ENCODE data around the gene RSRC1.

Gene RSRC1

GRCh38 chr3:158486200-158486599 is 376.3 kb downstream of the RSRC1 start:
- H3K4me1 ChIP-seq (ENCODE audit: control insufficient read depth in 2 of 2, insufficient read depth in 1 of 2, low read depth in 1 of 2, low read length in 2 of 2) = no peaks in the 10 kb centered on the region
- no peak overlapping the region for H3K18ac ChIP-seq (ENCODE audit: low read length)
- no peaks in the 10 kb centered on the region for H3K9me3 ChIP-seq (replicated peaks in 1 of 2; ENCODE audit: control insufficient read depth in 2 of 2, insufficient read depth in 1 of 2, low read depth in 1 of 2, low read length in 2 of 2)
- no peak overlapping the region for H3K9ac ChIP-seq (ENCODE audit: low read depth, low read length, poor library complexity)
- no peak overlapping the region for H3K27ac ChIP-seq (replicated peaks; ENCODE audit: low read length)
- H3K4me3 ChIP-seq (ENCODE audit: low read length in 2 of 2) = no peak overlapping the region
- H4K8ac ChIP-seq (ENCODE audit: low read depth, low read length) = no peak overlapping the region
- H2BK12ac ChIP-seq (ENCODE audit: low read length) = no peak overlapping the region
- no peak for DNase-seq (ENCODE audit: low spot score)
- no peak overlapping the region for H3K4me2 ChIP-seq (ENCODE audit: insufficient read depth, low read length, poor library complexity, severe bottlenecking)
- H3K23ac ChIP-seq (ENCODE audit: low read depth, low read length, poor library complexity) = no peak overlapping the region
- H2AK5ac ChIP-seq (ENCODE audit: low read depth, low read length) = no peak overlapping the region
- H3K14ac ChIP-seq (ENCODE audit: low read length) = no peak overlapping the region
- no peak overlapping the region for H2AFZ ChIP-seq (ENCODE audit: low read length)
- no peak overlapping the region for H4K91ac ChIP-seq (ENCODE audit: low read depth, low read length, poor library complexity)
- no peaks in the 10 kb centered on the region for H3K27me3 ChIP-seq (ENCODE audit: control insufficient read depth in 3 of 3, insufficient read depth in 3 of 3, low read depth in 1 of 3, low read length in 3 of 3)
- H3K79me1 ChIP-seq (ENCODE audit: low read depth, low read length) = no peaks in the 10 kb centered on the region
- no peak overlapping the region for H2BK5ac ChIP-seq (ENCODE audit: low read length)
- H3K4ac ChIP-seq (ENCODE audit: low read length) = no peak overlapping the region
- no peak overlapping the region for H2BK15ac ChIP-seq (ENCODE audit: low read length)
- H2BK120ac ChIP-seq (ENCODE audit: low read depth, low read length) = no peak overlapping the region
- H3K36me3 ChIP-seq (replicated peaks in 1 of 2; ENCODE audit: control insufficient read depth in 2 of 2, insufficient read depth in 2 of 2, low read length in 2 of 2) = no peaks in the 10 kb centered on the region

GRCh38 chr3:158488670-158489069 is 378.8 kb downstream of the RSRC1 start:
- H4K8ac ChIP-seq (ENCODE audit: low read depth, low read length) = no peak overlapping the region
- no peak overlapping the region for H3K4me2 ChIP-seq (ENCODE audit: insufficient read depth, low read length, poor library complexity, severe bottlenecking)
- H3K9me3 ChIP-seq (replicated peaks in 1 of 2; ENCODE audit: control insufficient read depth in 2 of 2, insufficient read depth in 1 of 2, low read depth in 1 of 2, low read length in 2 of 2) = no peaks in the 10 kb centered on the region
- whole genome bisulfite sequencing, 2 donors (ENCODE audit: extremely low coverage in 2 of 2, insufficient read length in 2 of 2, insufficient replicate concordance in 1 of 2) = no CpG with 5 or more reads among the region's 2 CpGs
- no peak overlapping the region for H2BK120ac ChIP-seq (ENCODE audit: low read depth, low read length)
- no peaks in the 10 kb centered on the region for H3K4me1 ChIP-seq (ENCODE audit: control insufficient read depth in 2 of 2, insufficient read depth in 1 of 2, low read depth in 1 of 2, low read length in 2 of 2)
- H2BK5ac ChIP-seq (ENCODE audit: low read length) = no peak overlapping the region
- no peak overlapping the region for H3K18ac ChIP-seq (ENCODE audit: low read length)
- no peaks in the 10 kb centered on the region for H3K27me3 ChIP-seq (ENCODE audit: control insufficient read depth in 3 of 3, insufficient read depth in 3 of 3, low read depth in 1 of 3, low read length in 3 of 3)
- no peak overlapping the region for H2BK15ac ChIP-seq (ENCODE audit: low read length)
- no peak overlapping the region for H3K23ac ChIP-seq (ENCODE audit: low read depth, low read length, poor library complexity)
- no peaks in the 10 kb centered on the region for H3K79me1 ChIP-seq (ENCODE audit: low read depth, low read length)
- H3K27ac ChIP-seq (replicated peaks; ENCODE audit: low read length) = no peak overlapping the region
- DNase-seq (ENCODE audit: low spot score) = no peak
- no peak overlapping the region for H3K4ac ChIP-seq (ENCODE audit: low read length)
- H2AFZ ChIP-seq (ENCODE audit: low read length) = no peak overlapping the region
- H4K91ac ChIP-seq (ENCODE audit: low read depth, low read length, poor library complexity) = no peak overlapping the region
- no peak overlapping the region for H2BK12ac ChIP-seq (ENCODE audit: low read length)
- H3K4me3 ChIP-seq (ENCODE audit: low read length in 2 of 2) = no peak overlapping the region
- H3K14ac ChIP-seq (ENCODE audit: low read length) = no peak overlapping the region
- H3K9ac ChIP-seq (ENCODE audit: low read depth, low read length, poor library complexity) = no peak overlapping the region
- no peak overlapping the region for H2AK5ac ChIP-seq (ENCODE audit: low read depth, low read length)
- H3K36me3 ChIP-seq (replicated peaks in 1 of 2; ENCODE audit: control insufficient read depth in 2 of 2, insufficient read depth in 2 of 2, low read length in 2 of 2) = no peaks in the 10 kb centered on the region

GRCh38 chr3:158489181-158489580 is 379.3 kb downstream of the RSRC1 start:
- Histone ChIP-seq H3K36me3 (replicated peaks in 1 of 2; ENCODE audit: control insufficient read depth in 2 of 2, insufficient read depth in 2 of 2, low read length in 2 of 2) (no peaks in the 10 kb centered on the region), H3K9me3 (replicated peaks in 1 of 2; ENCODE audit: control insufficient read depth in 2 of 2, insufficient read depth in 1 of 2, low read depth in 1 of 2, low read length in 2 of 2) (no peaks in the 10 kb centered on the region), H3K4ac (ENCODE audit: low read length) (no peak overlapping the region), H3K9ac (ENCODE audit: low read depth, low read length, poor library complexity) (no peak overlapping the region), H3K4me1 (ENCODE audit: control insufficient read depth in 2 of 2, insufficient read depth in 1 of 2, low read depth in 1 of 2, low read length in 2 of 2) (no peaks in the 10 kb centered on the region), H2BK5ac (ENCODE audit: low read length) (no peak overlapping the region), H3K23ac (ENCODE audit: low read depth, low read length, poor library complexity) (no peak overlapping the region), H3K27ac (replicated peaks; ENCODE audit: low read length) (no peak overlapping the region), H2BK120ac (ENCODE audit: low read depth, low read length) (no peak overlapping the region), H4K91ac (ENCODE audit: low read depth, low read length, poor library complexity) (no peak overlapping the region), H3K18ac (ENCODE audit: low read length) (no peak overlapping the region), H3K79me1 (ENCODE audit: low read depth, low read length) (no peaks in the 10 kb centered on the region), H2AK5ac (ENCODE audit: low read depth, low read length) (no peak overlapping the region), H3K14ac (ENCODE audit: low read length) (no peak overlapping the region), H2BK15ac (ENCODE audit: low read length) (no peak overlapping the region), H3K4me3 (ENCODE audit: low read length in 2 of 2) (no peak overlapping the region), H2BK12ac (ENCODE audit: low read length) (no peak overlapping the region), H2AFZ (ENCODE audit: low read length) (no peak overlapping the region), H3K27me3 (ENCODE audit: control insufficient read depth in 3 of 3, insufficient read depth in 3 of 3, low read depth in 1 of 3, low read length in 3 of 3) (no peaks in the 10 kb centered on the region), H3K4me2 (ENCODE audit: insufficient read depth, low read length, poor library complexity, severe bottlenecking) (no peak overlapping the region), H4K8ac (ENCODE audit: low read depth, low read length) (no peak overlapping the region)
- DNase-seq (ENCODE audit: low spot score) = no peak

GRCh38 chr3:158491968-158492367 is 382.1 kb downstream of the RSRC1 start:
- Histone ChIP-seq H4K8ac (ENCODE audit: low read depth, low read length) (no peak overlapping the region), H3K9me3 (replicated peaks in 1 of 2; ENCODE audit: control insufficient read depth in 2 of 2, insufficient read depth in 1 of 2, low read depth in 1 of 2, low read length in 2 of 2) (peaks cover 0 to 3% of the 10 kb centered on the region in 2 donors), H3K9ac (ENCODE audit: low read depth, low read length, poor library complexity) (no peak overlapping the region), H2AK5ac (ENCODE audit: low read depth, low read length) (no peak overlapping the region), H2AFZ (ENCODE audit: low read length) (no peak overlapping the region), H3K27me3 (ENCODE audit: control insufficient read depth in 3 of 3, insufficient read depth in 3 of 3, low read depth in 1 of 3, low read length in 3 of 3) (no peaks in the 10 kb centered on the region), H3K4me1 (ENCODE audit: control insufficient read depth in 2 of 2, insufficient read depth in 1 of 2, low read depth in 1 of 2, low read length in 2 of 2) (no peaks in the 10 kb centered on the region), H3K23ac (ENCODE audit: low read depth, low read length, poor library complexity) (no peak overlapping the region), H3K4me2 (ENCODE audit: insufficient read depth, low read length, poor library complexity, severe bottlenecking) (no peak overlapping the region), H3K14ac (ENCODE audit: low read length) (no peak overlapping the region), H3K4me3 (ENCODE audit: low read length in 2 of 2) (no peak overlapping the region), H3K79me1 (ENCODE audit: low read depth, low read length) (no peaks in the 10 kb centered on the region), H3K27ac (replicated peaks; ENCODE audit: low read length) (no peak overlapping the region), H2BK12ac (ENCODE audit: low read length) (no peak overlapping the region), H3K36me3 (replicated peaks in 1 of 2; ENCODE audit: control insufficient read depth in 2 of 2, insufficient read depth in 2 of 2, low read length in 2 of 2) (no peaks in the 10 kb centered on the region), H2BK15ac (ENCODE audit: low read length) (no peak overlapping the region), H2BK120ac (ENCODE audit: low read depth, low read length) (no peak overlapping the region), H4K91ac (ENCODE audit: low read depth, low read length, poor library complexity) (no peak overlapping the region), H2BK5ac (ENCODE audit: low read length) (no peak overlapping the region), H3K18ac (ENCODE audit: low read length) (no peak overlapping the region), H3K4ac (ENCODE audit: low read length) (no peak overlapping the region)
- no peak for DNase-seq (ENCODE audit: low spot score)
- WGBS, 2 donors (ENCODE audit: extremely low coverage in 2 of 2, insufficient read length in 2 of 2, insufficient replicate concordance in 1 of 2) = no CpG with 5 or more reads among the region's 2 CpGs

Data from neuronal stem cell (in vitro differentiated cells).